ENCODE data around the gene SLA2.
A peak's percentile ranks its signal among the peaks of the same experiment; 100 is the strongest.
"Not testable (repeated sequence)": the region's sequence is repeated elsewhere in the genome, so short reads cannot be mapped to it uniquely, and the experiment has no call there.

Gene SLA2

DNA sequence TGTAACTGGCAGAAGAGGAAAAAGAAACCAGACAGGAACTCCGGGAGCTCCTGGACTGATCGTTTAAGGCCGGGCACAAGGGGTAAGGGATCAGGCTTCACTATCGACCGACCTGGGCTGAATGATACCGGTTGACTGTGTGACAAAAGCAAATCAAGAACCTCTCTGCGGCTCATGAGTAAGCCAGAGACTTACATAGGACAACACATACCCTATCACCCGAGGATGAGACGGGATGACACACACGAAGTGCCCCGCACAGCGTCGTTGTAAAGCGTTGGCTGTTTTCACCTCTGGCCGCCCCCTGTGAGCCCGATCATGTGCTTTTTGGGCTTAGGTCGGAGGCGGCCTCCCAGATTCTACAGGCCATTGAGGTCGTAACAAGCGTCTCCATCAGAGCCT, 73.3 kb downstream of the SLA2 start:
- peak; percentile 69 for DNase-seq

DNA sequence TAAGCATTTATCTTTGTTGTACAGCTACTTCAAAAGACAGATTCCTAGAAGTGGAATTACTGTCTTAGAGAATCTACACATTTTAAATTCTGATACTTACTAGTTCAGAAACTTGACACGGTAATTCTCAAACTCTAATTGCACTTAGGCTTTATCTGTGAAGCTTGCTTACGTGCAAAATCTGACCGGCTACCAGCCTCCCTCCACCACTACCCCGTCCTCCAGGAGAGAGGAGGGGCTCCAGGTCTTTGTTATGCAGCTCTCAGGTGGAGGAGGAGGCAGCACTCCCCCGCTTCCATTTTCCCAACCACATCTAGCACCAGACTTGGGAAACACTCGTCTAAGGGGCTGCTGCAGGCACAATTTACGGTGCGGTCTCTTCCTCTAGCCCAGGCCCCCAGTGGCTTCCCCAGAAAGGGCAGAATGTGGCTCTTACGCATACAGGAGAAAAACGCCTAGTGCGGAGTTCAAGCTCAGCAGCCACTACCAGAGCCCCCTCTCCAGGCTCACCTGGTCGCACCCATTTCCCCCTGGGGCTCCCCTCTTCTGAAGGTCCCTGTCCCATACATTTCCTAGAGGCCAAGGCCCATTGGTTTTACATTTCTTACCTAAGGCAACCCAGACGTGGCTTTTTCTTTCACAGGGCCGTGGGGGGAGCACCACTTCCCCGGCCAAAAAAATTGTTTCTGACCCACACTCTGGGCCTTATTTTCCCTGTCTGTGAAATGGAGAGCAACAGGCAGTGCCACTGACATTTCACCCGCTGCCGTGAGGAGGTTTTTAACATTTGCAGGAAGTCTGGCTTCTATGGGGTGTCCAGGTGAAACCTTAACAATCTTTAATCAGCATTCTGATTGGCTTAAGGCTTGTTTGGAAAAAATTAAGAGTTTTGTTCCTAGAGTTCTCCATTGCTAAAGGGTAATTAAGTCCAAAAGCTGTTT, 74.2 kb downstream of the SLA2 start:
- no peak for DNase-seq

DNA sequence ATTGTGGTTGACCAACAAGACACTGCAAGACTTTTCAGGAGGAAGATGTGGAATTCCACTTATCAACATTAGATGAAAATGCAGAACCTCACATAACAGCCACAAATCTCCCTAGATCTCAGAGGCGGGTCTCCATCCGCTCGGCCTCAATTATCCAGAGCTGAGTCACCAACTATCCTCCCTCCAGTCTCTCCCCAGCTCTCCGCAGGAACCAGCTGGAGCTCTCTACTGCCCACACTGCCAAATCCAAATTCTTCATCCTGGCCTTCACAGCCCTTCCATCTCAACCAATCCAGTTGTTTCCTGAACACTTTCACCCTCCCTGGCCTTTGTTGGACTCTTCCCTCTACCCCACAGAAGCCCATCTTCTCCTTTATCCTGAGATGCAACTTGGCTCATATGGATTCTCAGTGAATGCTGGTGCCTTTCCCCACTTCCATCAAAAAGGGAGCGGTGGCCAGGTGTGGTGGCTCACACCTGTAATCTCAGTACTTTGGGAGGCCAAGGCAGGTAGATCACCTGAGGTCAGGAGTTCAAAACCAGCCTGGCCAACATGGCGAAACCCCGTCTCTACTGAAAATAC, 76.1 kb downstream of the SLA2 start:
- no peak for DNase-seq

DNA sequence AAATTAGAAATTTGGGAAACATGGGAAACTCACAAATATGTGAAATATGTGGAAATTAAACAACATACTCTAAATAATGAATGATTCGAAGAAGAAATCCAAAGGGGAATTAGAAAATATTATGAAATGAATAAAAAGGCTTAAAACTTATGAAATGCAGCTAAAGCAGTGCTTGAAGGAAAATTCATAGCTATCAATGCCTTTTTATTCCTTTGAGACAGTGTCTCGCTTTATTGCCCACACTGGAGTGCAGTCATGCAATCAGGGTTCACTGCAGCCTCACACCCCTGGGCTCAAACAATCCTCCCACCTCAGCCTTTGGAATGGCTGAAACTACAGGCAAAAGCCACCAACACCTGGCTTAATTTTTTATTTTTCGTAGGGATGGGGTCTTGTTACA, 80.5 kb downstream of the SLA2 start:
- no peak for DNase-seq

DNA sequence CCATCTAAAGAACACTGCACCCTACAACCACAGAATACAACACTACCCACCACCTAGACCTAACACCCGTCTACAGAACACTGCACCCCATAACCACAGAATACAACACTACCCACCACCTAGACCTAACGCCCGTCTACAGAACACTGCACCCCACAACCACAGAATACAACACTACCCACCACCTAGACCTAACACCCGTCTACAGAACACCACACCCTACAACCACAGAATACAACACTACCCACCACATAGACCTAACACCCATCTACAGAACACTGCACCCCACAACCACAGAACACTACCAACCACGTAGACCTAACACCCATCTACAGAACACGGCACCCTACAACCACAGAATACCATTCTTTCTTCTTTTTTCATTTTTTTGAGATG, 81.3 kb downstream of the SLA2 start:
- peak; percentile 45 for DNase-seq

DNA sequence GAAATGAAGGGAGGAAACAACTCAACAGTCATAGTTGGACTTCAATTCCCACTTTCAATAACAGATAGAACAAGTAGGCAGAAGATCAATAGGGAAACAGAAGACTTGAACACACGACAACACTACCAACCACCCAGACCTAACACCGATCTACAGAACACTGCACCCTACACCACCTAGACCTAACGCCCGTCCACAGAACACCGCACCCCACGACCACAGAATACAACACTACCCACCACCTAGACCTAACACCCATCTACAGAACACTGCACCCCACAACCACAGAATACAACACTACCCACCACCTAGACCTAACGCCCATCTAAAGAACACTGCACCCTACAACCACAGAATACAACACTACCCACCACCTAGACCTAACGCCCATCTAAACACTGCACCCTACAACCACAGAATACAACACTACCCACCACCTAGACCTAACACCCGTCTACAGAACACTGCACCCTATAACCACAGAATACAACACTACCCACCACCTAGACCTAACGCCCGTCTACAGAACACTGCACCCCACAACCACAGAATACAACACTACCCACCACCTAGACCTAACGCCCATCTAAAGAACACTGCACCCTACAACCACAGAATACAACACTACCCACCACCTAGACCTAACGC, 81.8 kb downstream of the SLA2 start:
- not testable (repeated sequence) for DNase-seq

DNA sequence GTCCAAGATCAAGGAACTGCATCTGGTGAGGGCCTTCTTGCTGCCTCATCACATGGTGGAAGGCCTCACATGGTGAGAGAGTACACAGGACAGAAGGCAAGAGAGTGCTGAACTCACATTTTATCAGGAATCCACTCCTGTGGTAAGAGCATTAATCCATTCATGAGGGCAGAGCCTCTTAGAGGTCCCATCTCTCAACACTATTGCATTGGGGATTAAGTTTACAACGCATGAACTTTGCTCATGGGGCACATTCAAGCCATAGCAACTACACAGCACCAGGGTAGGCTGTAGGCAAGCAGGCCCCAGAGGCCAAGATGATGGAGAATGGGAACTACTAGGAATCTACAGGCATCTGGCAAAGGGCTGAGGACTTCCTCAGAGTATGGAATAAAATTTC, 82.6 kb downstream of the SLA2 start:
- DNase-seq: no peak

DNA sequence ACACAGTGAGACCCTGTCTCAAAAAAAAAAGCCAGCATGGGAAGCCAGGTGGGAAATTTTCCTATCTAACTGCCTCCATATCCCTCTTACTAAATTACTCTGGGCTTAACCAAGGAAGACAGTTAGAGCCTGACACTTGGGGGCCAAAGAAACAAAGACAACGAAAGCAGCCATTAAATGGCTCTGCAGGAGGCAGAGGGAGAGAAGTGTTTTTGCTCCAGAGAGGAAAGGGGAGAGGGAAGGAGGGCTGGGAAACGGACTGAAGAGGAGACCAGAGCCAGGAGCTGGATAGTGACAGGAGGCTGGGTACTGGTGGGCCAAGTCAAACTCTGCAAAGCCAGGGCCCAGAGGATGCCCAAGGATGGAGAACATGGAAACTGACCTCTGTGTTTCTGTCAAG, 83.3 kb downstream of the SLA2 start:
- DNase-seq: no peak

All from CD4-positive, alpha-beta T cell treated with Interleukin-12 subunit alpha and Interleukin-12 subunit beta, for 1 hour (primary cell).